ENCODE measurements around the gene SLC44A4.
"Not testable (repeated sequence)": the region's sequence is repeated elsewhere in the genome, so short reads cannot be mapped to it uniquely, and the experiment has no call there.

The SLC44A4 gene

DNA sequence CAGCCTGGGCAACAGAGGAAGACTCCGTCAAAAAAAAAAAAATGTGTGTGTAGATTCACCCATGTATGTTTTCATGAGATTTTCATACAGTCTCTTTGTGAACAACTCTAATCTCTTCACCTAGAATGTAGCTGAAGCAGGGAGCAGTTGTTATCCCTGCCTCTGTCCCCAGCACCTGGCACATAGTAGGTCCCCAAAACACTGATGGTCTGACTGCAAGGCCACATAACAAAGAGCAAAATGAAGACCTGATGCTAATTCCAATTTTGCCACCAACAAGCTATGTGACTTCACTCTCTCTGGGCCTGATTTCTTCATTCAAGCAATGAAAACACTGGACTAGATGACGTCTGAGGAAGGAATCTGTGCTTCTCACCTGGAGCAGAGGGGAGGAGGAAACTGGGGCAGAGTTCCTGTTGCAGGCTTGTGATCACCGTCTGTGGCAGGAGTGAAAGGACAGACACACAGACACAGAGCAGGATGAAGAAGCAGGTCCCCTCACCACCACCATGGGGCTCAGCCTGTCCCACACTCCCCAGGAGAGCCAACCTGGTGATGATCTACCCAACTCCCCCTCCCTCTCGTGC is 4.6 kb downstream of the SLC44A4 start:
- TF ChIP-seq, protein P1, sequence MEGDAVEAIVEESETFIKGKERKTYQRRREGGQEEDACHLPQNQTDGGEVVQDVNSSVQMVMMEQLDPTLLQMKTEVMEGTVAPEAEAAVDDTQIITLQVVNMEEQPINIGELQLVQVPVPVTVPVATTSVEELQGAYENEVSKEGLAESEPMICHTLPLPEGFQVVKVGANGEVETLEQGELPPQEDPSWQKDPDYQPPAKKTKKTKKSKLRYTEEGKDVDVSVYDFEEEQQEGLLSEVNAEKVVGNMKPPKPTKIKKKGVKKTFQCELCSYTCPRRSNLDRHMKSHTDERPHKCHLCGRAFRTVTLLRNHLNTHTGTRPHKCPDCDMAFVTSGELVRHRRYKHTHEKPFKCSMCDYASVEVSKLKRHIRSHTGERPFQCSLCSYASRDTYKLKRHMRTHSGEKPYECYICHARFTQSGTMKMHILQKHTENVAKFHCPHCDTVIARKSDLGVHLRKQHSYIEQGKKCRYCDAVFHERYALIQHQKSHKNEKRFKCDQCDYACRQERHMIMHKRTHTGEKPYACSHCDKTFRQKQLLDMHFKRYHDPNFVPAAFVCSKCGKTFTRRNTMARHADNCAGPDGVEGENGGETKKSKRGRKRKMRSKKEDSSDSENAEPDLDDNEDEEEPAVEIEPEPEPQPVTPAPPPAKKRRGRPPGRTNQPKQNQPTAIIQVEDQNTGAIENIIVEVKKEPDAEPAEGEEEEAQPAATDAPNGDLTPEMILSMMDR (IDR thresholded peaks at IDR 0.05; ENCODE audit: low read depth, low read length): no peak
- DNase-seq (ENCODE audit: low read depth in 2 of 2): no peak
- H3K4me3 ChIP-seq (replicated peaks in 1 of 2; ENCODE audit: low read depth in 2 of 2, low read length in 2 of 2): no peak overlapping the region

- peak; percentile 6 to 21 for DNase-seq (ENCODE audit: low read depth in 2 of 2)
- TF ChIP-seq, protein P1 (IDR thresholded peaks at IDR 0.05; ENCODE audit: low read depth, low read length): no peak
These were observed 7.6 kb downstream of the SLC44A4 start for GRCh38 chr6:31871046-31871659.

DNA sequence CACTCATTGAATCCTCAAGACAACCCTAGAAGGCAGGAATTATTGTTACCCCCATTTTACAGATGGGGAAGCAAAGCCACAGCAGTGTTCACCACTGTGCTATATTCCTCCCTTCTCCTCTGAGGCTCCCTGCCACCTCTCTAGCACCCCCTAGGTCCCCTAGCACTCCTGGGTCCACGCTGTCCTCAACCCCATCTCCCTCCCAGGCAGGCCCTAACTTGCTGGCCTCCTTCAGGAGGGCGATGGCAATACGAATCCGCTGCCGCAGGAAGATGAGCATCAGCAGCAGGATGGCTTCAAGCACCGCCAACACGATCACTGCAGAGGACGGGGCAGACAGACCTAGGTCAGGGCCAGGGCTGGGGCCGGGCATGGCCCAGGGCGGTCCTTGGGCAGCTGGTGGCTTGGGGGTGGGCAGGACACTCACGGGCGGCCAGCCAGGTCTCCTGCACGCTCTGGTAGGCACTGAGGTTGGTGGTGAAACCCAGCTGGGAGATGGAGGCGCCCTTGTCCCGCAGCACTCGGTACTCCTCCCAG is 8.3 kb downstream of the SLC44A4 start:
- TF ChIP-seq, protein P1 (IDR thresholded peaks at IDR 0.05; ENCODE audit: low read depth, low read length): no peak
- DNase-seq (ENCODE audit: low read depth in 2 of 2): no peak
- H3K4me3 ChIP-seq (replicated peaks in 1 of 2; ENCODE audit: low read depth in 2 of 2, low read length in 2 of 2): no peak overlapping the region

More at GRCh38 chr6:31871046-31871659, 7.6 kb downstream of the SLC44A4 start:
- no peak overlapping the region for H3K4me3 ChIP-seq (replicated peaks in 1 of 2; ENCODE audit: low read depth in 2 of 2, low read length in 2 of 2)

- H3K4me3 ChIP-seq (replicated peaks in 1 of 2; ENCODE audit: low read depth in 2 of 2, low read length in 2 of 2): no peak overlapping the region
- TF ChIP-seq, protein P1 (IDR thresholded peaks at IDR 0.05; ENCODE audit: low read depth, low read length): no peak
- no peak for DNase-seq (ENCODE audit: low read depth in 2 of 2)
These were observed 9.5 kb downstream of the SLC44A4 start for GRCh38 chr6:31869343-31869742.

GRCh38 chr6:31868658-31868971 is 10.2 kb downstream of the SLC44A4 start:
- not testable (repeated sequence) for DNase-seq (ENCODE audit: low read depth in 2 of 2); H3K4me3 ChIP-seq (replicated peaks in 1 of 2; ENCODE audit: low read depth in 2 of 2, low read length in 2 of 2)

DNA sequence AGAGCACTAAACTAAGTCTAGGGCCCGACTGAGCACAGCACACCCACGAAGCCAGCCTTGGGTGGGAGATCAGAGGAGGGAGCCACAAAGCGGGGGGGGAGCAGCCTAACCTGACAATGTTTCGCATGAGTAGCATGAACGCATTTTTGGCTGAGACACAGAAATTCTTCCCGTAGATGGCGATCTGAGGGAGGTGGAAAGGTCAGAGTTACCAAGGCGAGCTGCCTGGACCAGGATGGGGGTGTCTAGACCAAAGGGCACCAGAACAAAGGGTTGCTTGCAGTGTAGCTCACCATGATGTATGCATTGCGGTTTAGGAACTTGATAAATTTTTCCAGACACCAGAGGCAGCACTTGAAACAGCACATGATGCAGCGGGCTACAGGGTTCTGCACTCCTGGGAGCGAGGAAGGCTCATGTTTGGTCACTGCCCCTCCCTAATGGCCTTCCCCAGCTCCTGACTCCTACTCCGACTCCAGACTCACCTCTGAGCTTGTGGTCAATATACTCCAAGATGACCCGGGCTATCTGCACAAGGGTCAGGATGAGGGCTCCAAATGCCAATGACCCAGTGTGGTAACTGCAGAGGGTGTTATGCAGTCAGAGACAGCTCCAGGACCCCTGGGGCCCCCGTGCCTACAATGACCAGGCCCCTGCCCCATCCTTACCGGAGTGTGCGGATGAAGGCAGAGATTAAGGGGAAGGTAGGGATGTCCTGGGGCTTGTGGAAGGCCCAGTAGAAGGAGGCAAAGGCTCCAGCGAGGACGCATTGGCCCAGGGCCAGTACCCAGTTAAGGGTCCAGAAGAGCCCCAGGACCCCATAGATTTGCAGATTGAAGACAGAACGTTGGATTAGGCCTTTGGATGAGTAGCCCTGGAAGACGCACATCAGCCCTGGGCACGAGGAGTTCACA is 13.3 kb downstream of the SLC44A4 start:
- no peak overlapping the region for H3K4me3 ChIP-seq (replicated peaks in 1 of 2; ENCODE audit: low read depth in 2 of 2, low read length in 2 of 2)
- DNase-seq (ENCODE audit: low read depth in 2 of 2): no peak
- TF ChIP-seq, protein P1 (IDR thresholded peaks at IDR 0.05; ENCODE audit: low read depth, low read length): no peak

GRCh38 chr6:31864818-31865204 is 14.0 kb downstream of the SLC44A4 start:
- no peak for DNase-seq (ENCODE audit: low read depth in 2 of 2)
- H3K4me3 ChIP-seq (replicated peaks in 1 of 2; ENCODE audit: low read depth in 2 of 2, low read length in 2 of 2): no peak overlapping the region
- TF ChIP-seq, protein P1 (IDR thresholded peaks at IDR 0.05; ENCODE audit: low read depth, low read length): no peak

DNA sequence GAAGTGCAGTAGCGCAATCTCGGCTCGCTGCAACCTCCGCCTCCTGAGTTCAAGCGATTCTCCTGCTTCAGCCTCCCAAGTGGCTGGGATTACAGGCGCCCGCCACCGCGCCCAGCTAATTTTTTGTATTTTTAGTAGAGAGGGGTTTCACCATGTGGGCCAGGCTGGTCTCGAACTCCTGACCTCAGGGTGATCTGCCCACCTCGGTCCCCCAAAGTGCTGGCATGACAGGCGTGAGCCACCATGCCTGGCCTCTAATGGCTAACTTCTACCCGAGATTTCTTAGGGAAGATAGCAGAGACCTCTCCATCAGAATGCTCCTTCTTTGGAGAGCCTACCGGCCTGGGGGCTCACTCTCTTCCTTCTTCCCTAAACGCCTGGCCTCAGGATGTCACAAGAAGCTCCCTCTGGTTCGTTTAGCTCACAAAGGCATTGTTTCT is 14.7 kb downstream of the SLC44A4 start:
- DNase-seq (ENCODE audit: low read depth in 2 of 2): not testable (repeated sequence)

More for the DNA sequence above, 14.7 kb downstream of the SLC44A4 start:
- H3K4me3 ChIP-seq (replicated peaks in 1 of 2; ENCODE audit: low read depth in 2 of 2, low read length in 2 of 2): peak overlapping the region; percentile 62 to 73

Data from cardiac fibroblast (primary cell).